ENCODE data around the gene CLCC1.

DNA sequence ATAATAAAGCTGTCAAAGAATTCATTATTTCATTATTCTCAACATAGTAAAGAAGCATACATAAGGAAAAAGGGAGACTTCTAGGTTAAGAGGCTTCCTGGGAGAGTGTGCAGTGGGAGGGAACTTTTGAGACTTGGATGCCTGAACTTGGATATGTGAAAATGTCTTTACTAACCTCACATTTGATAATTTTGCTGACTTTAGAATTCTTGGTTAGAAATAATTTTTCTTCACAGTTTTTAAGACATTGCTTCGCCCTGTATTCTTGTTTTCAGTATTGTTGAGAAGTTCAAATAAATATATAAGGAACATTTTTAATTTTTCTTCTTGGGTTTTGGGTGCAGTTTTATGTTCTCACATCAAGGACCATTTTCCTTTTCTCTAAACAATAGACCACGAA is 46.5 kb downstream of the CLCC1 start:
- TF ChIP-seq POLR2AphosphoS5 (IDR thresholded peaks at IDR 0.05), result no peak
- TF ChIP-seq, protein P1, sequence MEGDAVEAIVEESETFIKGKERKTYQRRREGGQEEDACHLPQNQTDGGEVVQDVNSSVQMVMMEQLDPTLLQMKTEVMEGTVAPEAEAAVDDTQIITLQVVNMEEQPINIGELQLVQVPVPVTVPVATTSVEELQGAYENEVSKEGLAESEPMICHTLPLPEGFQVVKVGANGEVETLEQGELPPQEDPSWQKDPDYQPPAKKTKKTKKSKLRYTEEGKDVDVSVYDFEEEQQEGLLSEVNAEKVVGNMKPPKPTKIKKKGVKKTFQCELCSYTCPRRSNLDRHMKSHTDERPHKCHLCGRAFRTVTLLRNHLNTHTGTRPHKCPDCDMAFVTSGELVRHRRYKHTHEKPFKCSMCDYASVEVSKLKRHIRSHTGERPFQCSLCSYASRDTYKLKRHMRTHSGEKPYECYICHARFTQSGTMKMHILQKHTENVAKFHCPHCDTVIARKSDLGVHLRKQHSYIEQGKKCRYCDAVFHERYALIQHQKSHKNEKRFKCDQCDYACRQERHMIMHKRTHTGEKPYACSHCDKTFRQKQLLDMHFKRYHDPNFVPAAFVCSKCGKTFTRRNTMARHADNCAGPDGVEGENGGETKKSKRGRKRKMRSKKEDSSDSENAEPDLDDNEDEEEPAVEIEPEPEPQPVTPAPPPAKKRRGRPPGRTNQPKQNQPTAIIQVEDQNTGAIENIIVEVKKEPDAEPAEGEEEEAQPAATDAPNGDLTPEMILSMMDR (IDR thresholded peaks at IDR 0.05; ENCODE audit: poor library complexity, severe bottlenecking), result no peak
- TF ChIP-seq, protein P2, sequence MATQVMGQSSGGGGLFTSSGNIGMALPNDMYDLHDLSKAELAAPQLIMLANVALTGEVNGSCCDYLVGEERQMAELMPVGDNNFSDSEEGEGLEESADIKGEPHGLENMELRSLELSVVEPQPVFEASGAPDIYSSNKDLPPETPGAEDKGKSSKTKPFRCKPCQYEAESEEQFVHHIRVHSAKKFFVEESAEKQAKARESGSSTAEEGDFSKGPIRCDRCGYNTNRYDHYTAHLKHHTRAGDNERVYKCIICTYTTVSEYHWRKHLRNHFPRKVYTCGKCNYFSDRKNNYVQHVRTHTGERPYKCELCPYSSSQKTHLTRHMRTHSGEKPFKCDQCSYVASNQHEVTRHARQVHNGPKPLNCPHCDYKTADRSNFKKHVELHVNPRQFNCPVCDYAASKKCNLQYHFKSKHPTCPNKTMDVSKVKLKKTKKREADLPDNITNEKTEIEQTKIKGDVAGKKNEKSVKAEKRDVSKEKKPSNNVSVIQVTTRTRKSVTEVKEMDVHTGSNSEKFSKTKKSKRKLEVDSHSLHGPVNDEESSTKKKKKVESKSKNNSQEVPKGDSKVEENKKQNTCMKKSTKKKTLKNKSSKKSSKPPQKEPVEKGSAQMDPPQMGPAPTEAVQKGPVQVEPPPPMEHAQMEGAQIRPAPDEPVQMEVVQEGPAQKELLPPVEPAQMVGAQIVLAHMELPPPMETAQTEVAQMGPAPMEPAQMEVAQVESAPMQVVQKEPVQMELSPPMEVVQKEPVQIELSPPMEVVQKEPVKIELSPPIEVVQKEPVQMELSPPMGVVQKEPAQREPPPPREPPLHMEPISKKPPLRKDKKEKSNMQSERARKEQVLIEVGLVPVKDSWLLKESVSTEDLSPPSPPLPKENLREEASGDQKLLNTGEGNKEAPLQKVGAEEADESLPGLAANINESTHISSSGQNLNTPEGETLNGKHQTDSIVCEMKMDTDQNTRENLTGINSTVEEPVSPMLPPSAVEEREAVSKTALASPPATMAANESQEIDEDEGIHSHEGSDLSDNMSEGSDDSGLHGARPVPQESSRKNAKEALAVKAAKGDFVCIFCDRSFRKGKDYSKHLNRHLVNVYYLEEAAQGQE (IDR thresholded peaks at IDR 0.05; ENCODE audit: borderline replicate concordance), result no peak

Data from neural cell (in vitro differentiated cells).